Panc1 (cell line): ENCODE measurements around the gene WHRN.

Source experiments
- CTCF ChIP-seq: fragments of 450-650 bp; IDR thresholded peaks from 2 replicates; pipeline ENCODE4 v1.5.1; 2017; ENCODE audit warnings: mild to moderate bottlenecking
- TCF7L2 ChIP-seq: IDR thresholded peaks from 2 replicates; pipeline ENCODE4 v1.6.1; 2011; ENCODE audit warnings: mild to moderate bottlenecking, low read depth, low read length, inconsistent platforms
- TF ChIP-seq, protein P1 (sequence below), 2 experiments: IDR thresholded peaks; 2 replicates each; pipeline ENCODE4 v1.6.1; 2011 to 2012; ENCODE audit warnings: low read depth in 2 of 2, control low read depth in 1 of 2, low read length in 1 of 2, mild to moderate bottlenecking in 1 of 2, moderate library complexity in 1 of 2; ENCODE audit not compliant: insufficient read depth in 1 of 2

DNA sequence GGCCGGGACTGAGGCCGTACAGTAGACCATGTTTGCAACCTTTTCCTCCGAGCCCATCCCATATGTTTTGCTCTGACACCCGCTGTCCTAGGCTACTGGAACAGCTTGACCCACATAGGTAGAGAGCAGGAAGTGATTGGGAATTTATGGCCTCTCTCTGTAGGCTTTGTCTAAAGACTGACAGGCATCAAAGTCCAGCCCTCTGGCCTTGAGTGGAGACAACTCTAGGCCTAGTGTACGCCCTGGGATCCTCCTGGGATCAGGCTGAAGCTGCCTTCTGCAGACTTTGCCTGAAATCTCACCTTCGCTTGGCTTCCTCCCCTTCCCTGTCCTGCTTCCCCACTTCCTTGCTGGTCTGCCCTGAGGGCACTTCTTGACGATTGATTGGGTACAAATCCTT lies 103.9 kb downstream of the WHRN start:
- TF ChIP-seq CTCF (no peak), TCF7L2 (no peak)
- TF ChIP-seq, protein P1, sequence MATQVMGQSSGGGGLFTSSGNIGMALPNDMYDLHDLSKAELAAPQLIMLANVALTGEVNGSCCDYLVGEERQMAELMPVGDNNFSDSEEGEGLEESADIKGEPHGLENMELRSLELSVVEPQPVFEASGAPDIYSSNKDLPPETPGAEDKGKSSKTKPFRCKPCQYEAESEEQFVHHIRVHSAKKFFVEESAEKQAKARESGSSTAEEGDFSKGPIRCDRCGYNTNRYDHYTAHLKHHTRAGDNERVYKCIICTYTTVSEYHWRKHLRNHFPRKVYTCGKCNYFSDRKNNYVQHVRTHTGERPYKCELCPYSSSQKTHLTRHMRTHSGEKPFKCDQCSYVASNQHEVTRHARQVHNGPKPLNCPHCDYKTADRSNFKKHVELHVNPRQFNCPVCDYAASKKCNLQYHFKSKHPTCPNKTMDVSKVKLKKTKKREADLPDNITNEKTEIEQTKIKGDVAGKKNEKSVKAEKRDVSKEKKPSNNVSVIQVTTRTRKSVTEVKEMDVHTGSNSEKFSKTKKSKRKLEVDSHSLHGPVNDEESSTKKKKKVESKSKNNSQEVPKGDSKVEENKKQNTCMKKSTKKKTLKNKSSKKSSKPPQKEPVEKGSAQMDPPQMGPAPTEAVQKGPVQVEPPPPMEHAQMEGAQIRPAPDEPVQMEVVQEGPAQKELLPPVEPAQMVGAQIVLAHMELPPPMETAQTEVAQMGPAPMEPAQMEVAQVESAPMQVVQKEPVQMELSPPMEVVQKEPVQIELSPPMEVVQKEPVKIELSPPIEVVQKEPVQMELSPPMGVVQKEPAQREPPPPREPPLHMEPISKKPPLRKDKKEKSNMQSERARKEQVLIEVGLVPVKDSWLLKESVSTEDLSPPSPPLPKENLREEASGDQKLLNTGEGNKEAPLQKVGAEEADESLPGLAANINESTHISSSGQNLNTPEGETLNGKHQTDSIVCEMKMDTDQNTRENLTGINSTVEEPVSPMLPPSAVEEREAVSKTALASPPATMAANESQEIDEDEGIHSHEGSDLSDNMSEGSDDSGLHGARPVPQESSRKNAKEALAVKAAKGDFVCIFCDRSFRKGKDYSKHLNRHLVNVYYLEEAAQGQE (IDR thresholded peaks at IDR 0.05; ENCODE audit: insufficient read depth in 1 of 2, low read depth in 2 of 2, low read length in 1 of 2): no peak
